GM21447 (cell line): ENCODE results near the gene CARD19.
"Not testable (repeated sequence)": the region's sequence is repeated elsewhere in the genome, so short reads cannot be mapped to it uniquely, and the experiment has no call there.

Experiments
- ATAC-seq: cut with Tn5 transposase; IDR thresholded peaks from one replicate; pipeline ENCODE4 v1.9.1; 2021; ENCODE audit not compliant: unreplicated experiment

The CARD19 gene

GRCh38 chr9:93099551-93100275, 3.7 kb downstream of the CARD19 start:
- ATAC-seq, result no peak

- ATAC-seq, result no peak
Observed at GRCh38 chr9:93100276-93100636, 4.2 kb downstream of the CARD19 start.

- ATAC-seq, result not testable (repeated sequence)
Observed at GRCh38 chr9:93101086-93101485, 5.1 kb downstream of the CARD19 start.

GRCh38 chr9:93105620-93106019, 9.6 kb downstream of the CARD19 start:
- ATAC-seq, result no peak

- no peak for ATAC-seq
Observed at GRCh38 chr9:93107151-93107824, 11.3 kb downstream of the CARD19 start.

GRCh38 chr9:93107825-93108161, 11.8 kb downstream of the CARD19 start:
- no peak for ATAC-seq

GRCh38 chr9:93108291-93109041, 12.4 kb downstream of the CARD19 start:
- peak; percentile 59 for ATAC-seq

GRCh38 chr9:93110311-93110855, 14.4 kb downstream of the CARD19 start:
- no peak for ATAC-seq

- no peak for ATAC-seq
Observed at GRCh38 chr9:93111001-93111370, 15.0 kb downstream of the CARD19 start.

GRCh38 chr9:93111371-93112115, 15.5 kb downstream of the CARD19 start:
- no peak for ATAC-seq

GRCh38 chr9:93112116-93112863, 16.3 kb downstream of the CARD19 start:
- ATAC-seq, result no peak

- ATAC-seq, result no peak
Observed at GRCh38 chr9:93112864-93113389, 16.9 kb downstream of the CARD19 start.

GRCh38 chr9:93114169-93114983, 18.4 kb downstream of the CARD19 start:
- no peak for ATAC-seq

GRCh38 chr9:93114984-93115335, 18.9 kb downstream of the CARD19 start:
- no peak for ATAC-seq

- ATAC-seq, result no peak
Observed at GRCh38 chr9:93115486-93116071, 19.6 kb downstream of the CARD19 start.

- ATAC-seq, result no peak
Observed at GRCh38 chr9:93116072-93116961, 20.3 kb downstream of the CARD19 start.

- not testable (repeated sequence) for ATAC-seq
Observed at GRCh38 chr9:93117521-93117920, 21.5 kb downstream of the CARD19 start.
